ENCODE data around the gene MTHFD1L. TPM values are rescaled to one million over a fixed set of nuclear protein-coding genes. Genes with fewer than 3 reads are reported as not detected.

MTHFD1L gene
- total and polyA plus RNA-seq, 8 donors, result 1.8 to 16.3 (median 8.8) TPM

DNA sequence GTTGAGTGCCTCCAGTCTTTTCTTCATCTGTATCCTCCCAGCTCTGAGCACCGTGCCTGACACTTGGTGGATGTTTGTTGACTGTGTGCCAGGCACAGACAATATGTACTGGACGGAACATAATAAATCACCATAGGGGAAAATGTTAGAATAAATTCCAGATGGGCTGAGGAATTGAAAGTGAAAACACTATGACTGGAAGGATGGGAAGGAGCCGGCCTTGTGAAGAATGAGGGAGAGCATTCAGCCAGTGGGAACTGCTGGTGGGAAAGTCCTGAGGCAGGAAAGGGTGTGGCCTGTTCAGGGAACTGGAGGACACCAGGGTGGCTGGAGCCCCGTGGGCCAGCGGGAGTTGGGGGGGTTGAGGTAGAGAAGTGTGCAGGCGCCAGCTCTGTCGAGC is 75.4 kb downstream of the MTHFD1L start:
- intact Hi-C loops (cut with DNase I; ENCODE audit: low total_unique reads), result no loop called here
- TF ChIP-seq, protein P1, sequence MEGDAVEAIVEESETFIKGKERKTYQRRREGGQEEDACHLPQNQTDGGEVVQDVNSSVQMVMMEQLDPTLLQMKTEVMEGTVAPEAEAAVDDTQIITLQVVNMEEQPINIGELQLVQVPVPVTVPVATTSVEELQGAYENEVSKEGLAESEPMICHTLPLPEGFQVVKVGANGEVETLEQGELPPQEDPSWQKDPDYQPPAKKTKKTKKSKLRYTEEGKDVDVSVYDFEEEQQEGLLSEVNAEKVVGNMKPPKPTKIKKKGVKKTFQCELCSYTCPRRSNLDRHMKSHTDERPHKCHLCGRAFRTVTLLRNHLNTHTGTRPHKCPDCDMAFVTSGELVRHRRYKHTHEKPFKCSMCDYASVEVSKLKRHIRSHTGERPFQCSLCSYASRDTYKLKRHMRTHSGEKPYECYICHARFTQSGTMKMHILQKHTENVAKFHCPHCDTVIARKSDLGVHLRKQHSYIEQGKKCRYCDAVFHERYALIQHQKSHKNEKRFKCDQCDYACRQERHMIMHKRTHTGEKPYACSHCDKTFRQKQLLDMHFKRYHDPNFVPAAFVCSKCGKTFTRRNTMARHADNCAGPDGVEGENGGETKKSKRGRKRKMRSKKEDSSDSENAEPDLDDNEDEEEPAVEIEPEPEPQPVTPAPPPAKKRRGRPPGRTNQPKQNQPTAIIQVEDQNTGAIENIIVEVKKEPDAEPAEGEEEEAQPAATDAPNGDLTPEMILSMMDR (IDR thresholded peaks at IDR 0.05), result no peak
- TF ChIP-seq POLR2AphosphoS5 (IDR thresholded peaks at IDR 0.05) (no peak), POLR2A (IDR thresholded peaks at IDR 0.05) (no peak), EP300 (IDR thresholded peaks at IDR 0.05) (no peak)
- WGBS, 5 donors, result 75 to 86% (median 84%) methylated on average over 7 of the region's 7 CpGs
- Histone ChIP-seq H3K4me1 (no peaks in the 10 kb centered on the region), H3K27ac (no peak overlapping the region), H3K9me3 (no peaks in the 10 kb centered on the region), H3K27me3 (no peaks in the 10 kb centered on the region), H3K4me3 (no peak overlapping the region), H3K36me3 (peaks cover 6 to 40% (median 33%) of the 10 kb centered on the region in 4 donors)
- peak in 1 of 2 donors; percentile 35 for DNase-seq

DNA sequence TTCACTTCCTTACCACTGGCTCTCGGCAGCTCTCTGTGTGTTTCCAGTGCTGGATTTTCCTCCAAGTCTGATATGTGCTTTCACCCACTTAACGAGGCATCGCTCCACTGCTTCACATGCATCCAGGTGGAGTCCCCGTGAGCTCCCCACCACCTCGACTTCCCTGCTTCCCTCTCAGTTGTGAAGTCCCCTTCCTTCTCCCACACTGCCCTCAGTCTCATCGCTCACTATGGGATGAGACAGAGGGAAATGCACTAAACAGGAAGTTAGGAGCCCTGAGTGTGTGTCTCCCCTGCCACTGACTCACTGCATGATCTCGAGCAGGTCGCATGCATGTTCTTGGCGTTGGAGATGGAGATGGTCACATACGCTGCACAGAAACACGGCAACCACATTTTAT is 84.0 kb downstream of the MTHFD1L start:
- no peaks in the 10 kb centered on the region for H3K4me1 ChIP-seq
- no peak overlapping the region for H3K4me3 ChIP-seq
- no peaks in the 10 kb centered on the region for H3K27me3 ChIP-seq
- TF ChIP-seq POLR2A (IDR thresholded peaks at IDR 0.05) (no peak), POLR2AphosphoS5 (IDR thresholded peaks at IDR 0.05) (no peak), EP300 (IDR thresholded peaks at IDR 0.05) (no peak)
- TF ChIP-seq, protein P1 (IDR thresholded peaks at IDR 0.05), result no peak
- 89 to 95% (median 91%) methylated on average over 11 of the region's 11 CpGs for WGBS, 5 donors
- intact Hi-C loops (cut with DNase I; ENCODE audit: low total_unique reads), result no loop called here
- H3K36me3 ChIP-seq, result peaks cover 4 to 52% (median 42%) of the 10 kb centered on the region in 4 donors
- H3K27ac ChIP-seq, result no peak overlapping the region
- no peaks in the 10 kb centered on the region for H3K9me3 ChIP-seq
- DNase-seq, result no peak

DNA sequence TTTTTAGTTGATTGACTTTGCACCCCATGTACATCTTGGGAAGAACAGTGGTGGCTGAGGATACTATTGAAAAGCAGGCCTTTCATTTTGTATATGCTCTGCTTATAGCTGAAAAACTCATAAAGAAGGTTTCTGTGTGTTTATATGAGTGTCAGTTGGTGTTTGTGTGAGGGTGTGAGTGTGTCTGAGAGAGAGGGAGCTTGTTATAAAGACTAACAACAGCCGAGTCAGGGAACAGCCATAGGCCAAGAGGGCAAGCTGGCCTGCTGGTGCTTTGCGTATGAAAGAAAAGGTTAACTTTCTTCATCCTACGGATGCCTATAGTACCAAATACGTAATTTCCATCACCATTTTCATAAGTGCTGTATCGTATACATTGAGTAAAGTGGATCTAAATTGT is 88.3 kb downstream of the MTHFD1L start:
- H3K27me3 ChIP-seq, result no peaks in the 10 kb centered on the region
- no peaks in the 10 kb centered on the region for H3K4me1 ChIP-seq
- peaks cover 4 to 32% (median 28%) of the 10 kb centered on the region in 4 donors for H3K36me3 ChIP-seq
- no peak overlapping the region for H3K27ac ChIP-seq
- no peak for TF ChIP-seq EP300 (IDR thresholded peaks at IDR 0.05)
- no peak for DNase-seq
- WGBS, 5 donors, result 78 to 91% (median 88%) methylated on average over 5 of the region's 5 CpGs
- H3K9me3 ChIP-seq, result no peaks in the 10 kb centered on the region
- intact Hi-C loops (cut with DNase I; ENCODE audit: low total_unique reads), result no loop called here
- no peak overlapping the region for H3K4me3 ChIP-seq

DNA sequence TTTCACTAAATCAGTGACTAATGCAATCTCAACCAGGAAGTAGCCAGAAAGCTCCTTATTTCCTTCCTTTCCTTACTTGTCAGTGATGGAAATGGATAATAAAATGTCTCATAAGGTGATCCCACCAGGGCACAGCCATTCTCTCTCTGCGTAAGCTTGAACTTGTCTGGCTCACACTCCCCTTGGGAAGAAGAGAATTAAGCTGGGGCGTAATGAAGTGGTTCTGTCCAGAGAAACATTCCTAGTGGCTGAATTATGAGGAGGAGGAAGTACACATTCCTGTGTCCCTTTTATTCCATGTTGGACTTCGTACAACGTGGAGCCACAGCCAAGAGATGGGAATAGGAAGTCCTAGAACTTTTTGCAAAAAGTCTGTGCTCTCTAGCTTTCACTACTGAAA is 93.7 kb downstream of the MTHFD1L start:
- peak in 1 of 2 donors; percentile 35 for DNase-seq
- WGBS, 5 donors, result 29 to 84% (median 53%) methylated on average over 4 of the region's 4 CpGs

DNA sequence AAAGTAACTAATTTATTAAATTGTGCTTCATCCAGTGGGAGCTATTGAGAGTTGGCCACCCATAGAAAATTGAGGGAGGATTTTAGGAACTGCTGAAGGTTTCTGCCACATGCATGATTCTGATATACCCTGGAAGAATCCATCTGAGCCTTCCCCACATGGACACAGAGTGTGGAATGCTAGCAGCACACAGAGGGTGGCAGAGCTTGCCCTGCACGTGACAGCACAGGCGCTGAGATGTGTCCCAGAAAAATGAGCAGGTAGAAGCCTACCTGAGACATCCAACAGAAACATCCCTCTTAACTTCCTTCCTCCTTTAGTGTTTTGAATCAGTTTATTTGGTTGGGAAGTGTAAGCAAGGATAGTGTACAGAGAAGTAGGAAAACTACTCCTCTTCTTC is 96.9 kb downstream of the MTHFD1L start:
- Histone ChIP-seq H3K9me3 (no peaks in the 10 kb centered on the region), H3K4me3 (no peak overlapping the region), H3K36me3 (peaks cover 0 to 14% (median 2%) of the 10 kb centered on the region in 4 donors), H3K4me1 (peaks cover 0 to 9% (median 2%) of the 10 kb centered on the region in 4 donors), H3K27me3 (no peaks in the 10 kb centered on the region), H3K27ac (no peak overlapping the region)
- 94 to 98% (median 97%) methylated on average over 2 of the region's 2 CpGs for WGBS, 5 donors
- TF ChIP-seq, protein P1 (IDR thresholded peaks at IDR 0.05), result no peak
- no peak for TF ChIP-seq POLR2AphosphoS5 (IDR thresholded peaks at IDR 0.05)
- no peak for TF ChIP-seq POLR2A (IDR thresholded peaks at IDR 0.05)
- no peak for TF ChIP-seq EP300 (IDR thresholded peaks at IDR 0.05)
- intact Hi-C loops (cut with DNase I; ENCODE audit: low total_unique reads), result no loop called here
- no peak for DNase-seq

More for the DNA sequence above, 93.7 kb downstream of the MTHFD1L start:
- peaks cover 0 to 9% (median 2%) of the 10 kb centered on the region in 4 donors for H3K4me1 ChIP-seq
- no peaks in the 10 kb centered on the region for H3K27me3 ChIP-seq
- no peak overlapping the region for H3K4me3 ChIP-seq
- no peaks in the 10 kb centered on the region for H3K9me3 ChIP-seq
- peaks cover 0 to 9% (median 2%) of the 10 kb centered on the region in 4 donors for H3K36me3 ChIP-seq
- intact Hi-C loops (cut with DNase I; ENCODE audit: low total_unique reads), result no loop called here
- peak overlapping the region in 3 of 5 donors; percentile 14 to 25 (median 23) for H3K27ac ChIP-seq
- TF ChIP-seq, protein P1 (IDR thresholded peaks at IDR 0.05), result no peak
- TF ChIP-seq EP300 (IDR thresholded peaks at IDR 0.05) (no peak), POLR2A (IDR thresholded peaks at IDR 0.05) (no peak), POLR2AphosphoS5 (IDR thresholded peaks at IDR 0.05) (no peak)

Data from stomach (tissue), 9 donors.